Measurements from ENCODE around the gene CKAP2L.

CKAP2L gene

DNA sequence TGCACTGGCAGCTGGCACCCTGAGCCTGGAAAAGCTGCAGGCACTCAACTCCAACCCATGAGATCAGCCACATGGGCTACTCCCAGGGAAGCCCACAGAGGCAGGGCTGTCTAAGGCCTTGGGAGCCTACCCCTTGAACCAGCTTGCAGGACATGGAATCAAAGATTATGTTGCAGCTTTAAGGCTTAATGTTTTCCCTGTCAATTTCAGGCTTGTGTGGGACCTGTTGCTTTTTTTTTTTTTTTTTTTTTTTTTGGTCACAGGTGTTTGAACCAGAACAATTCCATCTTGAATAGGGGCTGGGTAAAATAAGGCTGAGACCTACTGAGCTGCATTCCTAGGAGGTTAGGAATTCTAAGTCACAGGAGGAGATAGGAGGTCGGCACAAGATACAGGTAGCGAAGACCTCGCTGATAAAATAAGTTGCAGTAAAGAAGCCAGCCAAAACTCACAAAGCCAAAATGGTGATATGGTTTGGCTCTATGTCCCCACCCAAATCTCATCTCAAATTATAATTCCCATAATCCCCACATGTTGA lies 27.4 kb upstream of the CKAP2L start:
- DNase-seq = no peak

DNA sequence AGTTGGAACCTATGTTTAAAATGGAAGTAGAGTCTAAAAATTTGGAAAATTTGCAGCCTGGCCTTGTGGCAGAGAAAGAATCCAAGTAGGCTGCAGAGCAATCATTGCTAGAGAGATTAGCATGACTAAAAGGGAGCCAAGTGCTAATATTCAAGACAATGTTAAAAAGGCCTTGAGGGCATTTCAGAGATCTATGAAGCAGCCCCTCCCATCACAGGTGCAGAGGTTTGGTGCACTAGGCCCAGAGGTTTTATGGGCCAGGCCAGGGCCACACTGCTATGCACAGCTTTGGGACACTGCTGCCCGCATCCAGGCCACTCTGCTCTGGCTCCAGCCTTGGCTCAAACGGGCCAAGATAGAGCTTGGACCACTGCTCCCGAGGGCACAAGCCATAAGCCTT lies 26.6 kb upstream of the CKAP2L start:
- no peak for DNase-seq

DNA sequence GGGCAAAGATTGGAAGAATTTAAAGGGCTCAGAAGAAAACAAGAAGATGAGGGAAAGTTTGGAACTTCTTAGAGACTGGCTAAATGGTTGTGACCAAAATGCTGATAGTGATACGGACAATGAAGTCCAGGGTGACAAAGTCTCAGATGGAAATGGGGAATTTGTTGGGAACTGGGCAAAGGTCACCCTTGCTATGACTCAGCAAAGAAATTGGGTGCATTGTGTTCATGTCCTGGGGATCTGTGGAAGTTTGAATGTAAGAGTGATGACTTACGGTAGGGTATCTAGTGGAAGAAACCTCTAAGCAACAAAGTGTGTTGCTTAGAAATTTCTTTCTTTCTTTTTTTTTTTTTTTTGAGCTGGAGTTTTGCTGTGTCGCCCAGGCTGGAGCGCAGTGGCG lies 25.9 kb upstream of the CKAP2L start:
- DNase-seq = no peak

DNA sequence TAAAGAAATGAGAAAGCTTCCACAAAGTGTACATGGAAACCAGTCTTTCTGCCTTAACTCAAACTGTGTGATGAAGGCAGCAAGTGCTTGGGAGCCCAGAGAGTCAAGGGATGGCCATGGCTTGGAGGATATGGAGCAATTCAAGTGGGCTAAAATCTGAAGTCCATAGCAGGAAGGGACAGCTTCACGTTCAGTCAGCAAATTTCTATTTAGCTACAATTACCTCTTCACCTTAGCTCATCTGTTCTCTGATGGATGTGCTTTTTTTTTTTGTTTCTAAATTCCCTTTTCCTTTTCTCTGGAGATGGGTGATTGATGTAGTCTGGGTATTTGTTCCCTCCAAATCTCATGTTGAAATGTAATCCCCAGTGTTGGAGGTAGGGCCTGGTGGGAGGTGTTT lies 24.8 kb upstream of the CKAP2L start:
- no peak for DNase-seq

DNA sequence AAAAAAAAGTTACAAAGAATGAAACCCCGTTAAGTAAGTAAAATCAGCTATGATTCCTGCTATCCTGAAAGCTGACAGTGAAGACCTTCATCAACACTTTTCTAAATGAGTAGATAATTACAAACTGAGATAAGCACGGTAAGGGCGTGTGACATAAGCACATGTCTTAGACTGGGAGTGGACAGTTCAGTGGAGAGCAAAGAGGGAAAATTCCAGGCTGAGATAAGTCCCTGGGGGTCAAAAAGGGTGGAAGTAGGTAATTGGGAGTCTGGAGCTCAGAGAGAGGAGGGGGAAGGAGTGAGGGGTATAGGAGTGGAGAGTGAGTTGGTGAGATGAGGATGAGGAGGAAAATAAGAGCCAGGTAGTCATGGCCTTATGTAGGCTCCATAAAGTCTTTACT lies 24.2 kb upstream of the CKAP2L start:
- no peak for DNase-seq

DNA sequence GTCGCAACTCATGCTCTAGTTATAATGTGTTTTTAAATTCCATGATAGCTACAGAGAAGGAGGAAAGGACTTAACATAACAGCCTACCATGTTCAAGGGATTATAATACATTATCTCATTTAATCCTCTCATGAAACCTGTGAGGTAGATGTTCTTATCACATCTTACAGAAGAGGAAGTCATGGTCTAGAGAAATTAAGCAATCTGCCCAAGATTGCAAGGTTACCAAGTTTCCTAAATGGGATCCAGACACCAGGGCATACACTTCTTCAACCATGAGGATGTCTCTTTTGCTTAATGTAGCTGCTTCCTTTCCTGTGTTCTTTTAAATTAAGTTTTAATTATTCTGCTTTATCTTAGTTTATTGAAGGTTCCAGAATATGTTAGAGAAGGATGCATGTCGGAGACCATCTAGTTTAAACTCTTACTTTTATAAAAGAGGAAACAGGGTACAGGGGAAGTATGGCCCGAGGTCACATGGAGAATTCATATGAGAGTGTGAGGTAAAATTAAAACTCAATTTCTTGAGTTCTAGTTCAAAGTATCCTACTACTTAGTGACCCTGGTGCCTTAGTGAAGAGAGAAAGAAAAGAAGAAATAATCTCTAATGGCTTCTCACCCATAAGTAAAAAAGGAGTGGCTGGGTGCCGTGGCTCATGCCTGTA lies 23.5 kb upstream of the CKAP2L start:
- DNase-seq = no peak

DNA sequence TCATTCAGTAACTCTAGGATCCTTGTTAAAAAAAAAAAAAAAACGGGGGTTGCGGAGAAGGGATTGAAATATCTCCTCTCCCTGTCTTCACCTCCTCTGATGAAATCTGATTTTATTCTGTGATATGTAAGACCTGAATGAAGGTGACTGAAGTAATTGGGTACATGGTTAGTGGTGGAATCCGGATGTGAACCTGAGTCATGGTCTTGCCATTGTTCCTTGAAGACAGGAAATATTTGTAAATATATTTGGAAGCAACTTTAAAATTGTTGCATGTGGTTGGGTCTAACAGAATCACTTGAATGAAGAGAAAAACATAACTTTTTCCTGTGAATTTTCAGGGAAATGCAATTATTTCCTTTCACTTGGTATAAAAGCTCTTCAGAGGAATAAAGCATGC lies 22.9 kb upstream of the CKAP2L start:
- DNase-seq = no peak

DNA sequence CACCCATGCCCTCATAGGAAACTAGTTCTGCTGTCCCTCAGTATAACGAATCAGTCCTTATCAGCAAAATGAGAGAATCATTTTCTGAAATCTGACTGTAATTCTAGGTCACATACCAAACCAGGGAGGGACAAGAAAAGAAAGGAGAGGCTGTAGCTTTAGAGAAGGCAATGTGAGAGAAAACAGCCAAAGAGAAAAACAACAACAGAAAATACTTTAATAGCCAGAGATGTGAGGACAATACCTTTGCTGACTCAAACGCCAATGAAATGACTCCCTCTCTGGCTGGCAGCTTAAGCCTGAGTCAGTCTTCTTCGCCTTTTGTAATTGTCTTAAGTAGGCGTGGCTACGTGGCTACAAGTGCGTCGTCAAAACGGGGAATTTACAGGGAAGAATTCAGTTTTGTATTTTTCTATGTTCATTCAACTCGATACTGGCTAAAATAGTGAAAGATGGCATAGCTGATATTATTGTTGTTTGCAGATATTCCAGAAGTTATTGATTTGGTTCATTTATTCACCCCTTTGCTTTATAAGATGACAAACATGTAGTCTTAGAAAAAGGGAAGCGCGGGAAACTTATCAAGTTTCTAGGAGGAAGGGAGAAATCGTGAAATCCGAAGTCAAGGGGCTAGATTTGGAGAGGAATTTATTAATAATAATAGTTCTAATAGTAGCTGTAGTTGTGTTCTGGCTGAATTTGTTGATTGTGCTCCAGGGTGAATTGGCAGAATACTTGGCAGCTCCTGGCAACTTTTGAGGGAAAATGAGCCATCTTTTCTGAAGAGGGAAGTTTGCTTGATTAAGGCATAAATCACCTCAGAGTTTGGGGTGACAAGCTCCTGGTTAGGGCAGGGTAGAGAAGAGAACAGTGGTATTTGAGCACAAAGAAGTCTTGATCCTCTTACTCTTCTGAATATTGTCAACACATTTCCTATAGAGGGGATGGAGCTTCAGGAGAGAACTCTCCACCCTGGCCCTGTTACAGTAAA lies 20.1 kb upstream of the CKAP2L start, which contains the start of gene IL1A:
TSS of gene IL1A (minus strand) at position 295 of the 991 bp plus-strand sequence. CDS start 723 bp downstream, outside the sequence.
- DNase-seq = no peak

DNA sequence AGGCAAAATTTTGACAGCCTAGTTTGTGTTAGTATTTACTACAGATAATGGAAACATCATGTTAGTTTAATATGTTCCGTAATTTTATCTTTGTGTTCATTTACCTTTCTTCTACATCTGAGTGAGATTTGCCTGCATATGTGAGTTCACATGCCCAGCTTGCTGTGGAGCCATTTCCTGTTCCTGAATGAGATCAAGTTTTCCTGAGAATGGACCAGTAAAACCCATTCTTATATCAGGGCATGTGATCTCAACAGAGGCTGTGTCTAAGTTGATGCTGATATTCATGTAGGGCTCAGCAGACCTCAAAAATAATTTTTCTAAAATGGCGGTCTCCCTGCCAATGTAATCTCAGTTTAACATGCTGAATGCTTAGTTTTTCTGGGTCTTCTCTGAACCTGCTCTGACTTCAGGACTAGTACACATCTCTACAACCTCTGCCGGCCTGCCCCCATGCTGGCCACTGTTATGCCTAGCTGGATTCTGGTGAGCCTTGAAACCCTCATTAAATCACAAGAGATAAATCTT lies 18.8 kb upstream of the CKAP2L start:
- DNase-seq = no peak

DNA sequence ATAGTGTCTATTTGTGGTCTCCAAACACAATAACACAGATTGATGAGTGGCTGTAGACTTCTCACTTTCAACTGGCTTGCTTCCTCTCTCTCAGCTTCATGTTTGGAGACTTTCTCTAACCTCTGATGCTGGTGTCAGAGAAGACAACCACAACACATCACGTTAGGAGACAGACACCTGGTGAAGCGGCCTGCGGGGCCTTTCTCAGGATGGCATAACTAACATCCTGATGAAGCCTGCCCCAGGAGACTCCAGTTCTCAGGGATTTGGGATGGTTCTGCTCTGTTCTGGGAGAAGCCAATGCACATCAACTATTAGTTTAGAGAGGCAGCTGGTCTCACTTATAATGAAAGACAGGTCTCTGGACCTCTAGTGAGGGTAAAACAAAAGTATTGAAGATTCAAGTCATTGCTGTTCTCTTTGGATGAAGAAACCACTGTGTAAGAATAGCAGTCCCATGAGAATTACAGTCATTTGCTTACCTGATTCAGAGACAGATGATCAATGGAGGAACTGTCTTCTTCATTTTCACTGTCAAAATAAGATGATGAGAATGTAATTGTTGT lies 17.9 kb upstream of the CKAP2L start:
- no peak for DNase-seq

DNA sequence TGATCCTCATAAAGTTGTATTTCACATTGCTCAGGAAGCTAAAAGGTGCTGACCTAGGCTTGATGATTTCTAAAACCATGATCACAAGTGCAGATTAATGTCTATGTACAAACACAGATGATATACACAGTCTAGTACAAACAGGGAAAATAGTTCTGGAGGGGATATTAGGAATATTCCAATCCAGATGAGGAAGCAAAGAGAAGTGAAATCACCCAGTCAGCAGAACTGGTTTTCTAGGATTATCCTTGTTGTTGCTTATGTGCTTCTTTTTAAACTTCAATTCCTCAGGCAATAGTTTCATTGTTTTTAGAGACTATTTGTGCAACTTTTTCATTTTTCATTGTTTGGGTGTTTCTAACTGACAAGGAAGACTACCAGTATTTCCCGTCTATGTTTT lies 15.2 kb upstream of the CKAP2L start:
- no peak for DNase-seq

DNA sequence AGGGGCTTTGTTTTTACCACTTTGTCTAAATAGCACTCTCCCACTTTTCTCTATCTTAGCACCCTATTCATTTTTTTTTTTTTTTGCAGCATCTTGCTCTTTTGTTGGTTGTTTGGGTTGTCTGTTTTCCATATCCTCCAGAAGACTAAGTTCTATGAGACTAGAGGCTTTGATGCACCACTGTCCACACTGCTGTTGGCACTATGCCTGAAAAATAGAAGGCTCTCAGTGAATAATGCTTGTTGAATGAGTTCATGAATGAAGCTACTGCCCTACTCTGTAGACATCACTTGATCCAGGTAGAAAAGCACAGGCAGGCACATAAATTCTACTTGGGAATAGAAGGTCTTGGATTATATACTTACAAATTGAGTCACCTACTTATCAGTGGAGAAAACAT lies 12.6 kb upstream of the CKAP2L start:
- DNase-seq = no peak

DNA sequence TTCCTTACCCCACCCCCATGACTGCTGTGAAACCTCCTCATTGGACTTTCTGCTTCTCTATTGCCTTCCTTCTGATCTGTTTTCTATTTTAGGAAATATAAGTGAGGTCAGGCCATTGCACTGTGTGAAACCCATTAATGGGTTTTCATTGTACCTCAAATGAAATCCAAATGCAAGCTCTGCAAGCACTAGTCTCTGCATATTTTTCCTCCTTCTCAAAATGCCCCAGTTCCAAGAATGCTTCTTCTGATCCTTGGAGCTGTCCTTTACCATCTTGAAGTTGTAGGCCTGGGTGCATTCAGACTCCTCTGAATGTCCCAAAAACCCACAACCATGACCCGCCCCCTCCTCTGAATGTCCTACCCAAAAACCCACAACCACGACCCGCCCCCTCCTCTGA lies 11.7 kb upstream of the CKAP2L start:
- DNase-seq = no peak

DNA sequence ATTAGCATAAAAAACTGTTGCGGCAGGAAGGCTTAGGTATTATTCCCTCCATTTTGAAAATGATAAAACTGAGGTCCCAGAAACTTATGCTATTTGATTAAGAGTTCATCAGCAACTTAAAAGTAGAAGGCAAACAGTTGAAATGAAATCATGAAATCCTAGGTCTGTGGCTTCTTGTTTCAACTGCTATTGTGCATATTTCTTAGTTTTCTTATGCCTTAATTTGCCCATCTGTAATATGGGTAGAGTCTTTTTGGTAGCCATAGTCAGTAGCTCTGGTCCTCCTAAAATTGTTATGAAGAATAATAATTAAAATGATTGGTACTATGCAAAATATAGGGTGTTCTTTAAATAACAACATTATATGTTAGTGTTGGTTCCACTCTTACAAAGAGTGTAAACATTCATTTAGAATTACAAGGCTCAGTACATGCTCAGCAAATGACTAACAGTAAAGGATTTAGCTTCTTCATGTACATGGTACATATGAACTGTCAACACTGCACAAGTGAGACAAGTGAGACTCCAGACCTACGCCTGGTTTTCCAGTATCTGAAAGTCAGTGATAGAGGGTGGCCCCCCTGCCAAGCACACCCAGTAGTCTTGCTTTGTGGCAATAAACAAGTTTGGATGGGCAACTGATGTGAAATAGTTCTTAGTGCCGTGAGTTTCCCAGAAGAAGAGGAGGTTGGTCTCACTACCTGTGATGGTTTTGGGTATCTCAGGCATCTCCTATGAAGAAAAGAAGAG lies 10.3 kb upstream of the CKAP2L start:
- no peak for DNase-seq

DNA sequence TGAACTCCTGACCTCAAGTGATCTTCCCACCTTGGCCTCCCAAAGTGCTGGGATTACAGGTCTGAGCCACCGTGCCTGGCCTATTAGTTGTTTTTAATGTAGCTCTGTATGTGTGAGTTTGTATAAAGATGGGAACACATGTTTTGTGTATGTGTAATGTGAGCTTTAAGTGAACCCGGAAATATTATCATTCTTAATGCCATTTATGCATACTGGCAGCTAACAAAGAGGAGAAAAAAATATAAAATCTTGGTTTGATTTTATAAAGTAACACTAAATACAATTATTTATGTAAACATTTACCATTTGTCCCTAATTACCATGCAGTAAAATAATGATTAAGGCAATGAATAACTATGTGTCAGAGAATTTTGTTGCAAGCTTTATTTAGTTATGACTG lies 9.1 kb upstream of the CKAP2L start:
- DNase-seq = no peak

DNA sequence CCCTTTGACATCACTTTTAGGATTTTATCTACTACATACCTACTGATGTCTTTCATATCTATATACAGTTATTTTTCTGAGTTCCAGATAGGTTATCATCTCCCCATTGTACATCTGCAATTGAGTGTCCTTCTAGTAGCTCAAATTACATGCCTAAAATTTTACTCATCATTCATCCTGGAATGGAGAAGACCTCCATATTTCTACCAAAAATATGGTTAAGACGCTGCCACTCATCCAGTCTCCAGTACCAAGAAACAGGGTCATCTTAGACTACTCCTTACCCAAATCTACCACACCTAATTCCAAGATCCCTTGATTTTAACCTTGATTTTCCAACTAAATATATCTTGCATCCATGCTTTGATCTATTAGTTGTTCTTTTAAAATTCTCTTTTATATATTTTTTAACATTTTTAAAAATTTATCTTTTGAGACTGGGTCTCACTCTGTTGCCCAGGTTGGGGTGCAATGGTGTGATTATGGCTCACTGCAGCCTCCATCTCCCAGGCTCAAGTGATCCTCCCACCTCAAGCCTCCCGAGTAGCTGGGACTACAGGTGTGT lies 8.6 kb upstream of the CKAP2L start:
- no peak for DNase-seq

DNA sequence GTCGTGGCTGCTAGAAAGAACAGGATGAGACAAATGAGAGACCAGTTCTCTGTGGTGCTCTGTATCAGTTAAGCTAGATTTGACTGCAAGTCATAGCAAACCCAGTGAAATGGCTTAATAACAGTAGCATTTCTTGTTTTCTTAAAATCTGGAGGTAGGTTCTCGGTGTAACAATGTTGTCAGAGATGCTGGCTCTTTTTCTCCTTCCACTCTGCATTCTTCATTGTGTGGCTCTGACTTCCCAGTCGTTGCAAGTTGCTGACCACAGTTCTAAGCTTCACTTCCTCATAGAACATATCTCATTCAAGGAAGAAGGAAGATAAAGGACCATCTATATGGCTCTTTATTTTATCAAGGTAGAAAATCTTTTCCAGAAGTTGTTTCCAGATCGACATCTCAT lies 7.9 kb upstream of the CKAP2L start:
- DNase-seq = no peak

DNA sequence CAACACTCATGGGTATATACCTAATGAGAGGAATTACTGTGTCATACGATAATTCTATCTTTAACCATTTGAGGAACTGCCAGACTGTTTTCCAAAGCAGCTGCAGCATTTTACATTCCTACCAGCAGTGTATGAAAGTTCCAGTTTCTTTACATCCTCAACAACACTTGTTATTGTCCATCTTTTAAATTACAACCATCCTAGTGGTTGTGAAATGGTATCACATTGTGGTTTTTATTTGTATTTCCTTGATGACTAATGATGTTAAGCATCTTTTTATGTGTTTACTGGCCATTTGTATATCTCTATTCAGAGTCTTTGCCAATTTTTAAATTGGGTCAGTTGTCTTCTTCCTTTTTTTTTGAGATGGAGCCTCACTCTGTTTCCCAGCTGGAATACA lies 4.0 kb upstream of the CKAP2L start:
- DNase-seq = no peak

DNA sequence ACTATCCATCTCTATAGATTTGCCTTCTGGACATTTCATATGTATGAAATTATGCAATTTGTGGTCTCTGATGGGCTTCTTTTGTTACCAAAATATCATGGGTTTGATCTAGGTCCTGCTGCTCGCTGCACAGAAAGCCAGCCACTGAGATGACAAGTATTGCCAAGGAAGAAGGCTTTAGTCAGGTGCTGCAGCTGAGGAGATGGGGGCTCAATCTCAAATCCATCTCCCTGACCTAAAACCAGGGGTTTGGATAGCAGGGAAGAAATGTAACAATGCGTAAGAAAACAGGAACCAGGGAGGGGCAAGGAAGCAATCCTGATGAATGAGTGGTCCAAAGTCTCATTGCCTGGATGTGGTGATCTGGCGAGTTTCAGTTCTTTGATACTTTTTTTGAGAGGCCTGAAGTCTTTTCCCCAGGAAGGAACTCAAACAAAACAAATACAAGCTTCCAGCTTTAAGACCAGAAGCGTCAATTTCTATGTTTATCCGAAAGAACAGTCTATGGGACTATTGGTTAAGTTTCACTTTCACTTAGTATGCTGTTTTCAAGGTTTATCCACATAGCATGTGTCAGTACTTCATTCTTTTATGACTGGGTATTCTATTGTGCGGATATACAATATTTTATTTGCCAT lies 3.4 kb upstream of the CKAP2L start:
- no peak for DNase-seq

DNA sequence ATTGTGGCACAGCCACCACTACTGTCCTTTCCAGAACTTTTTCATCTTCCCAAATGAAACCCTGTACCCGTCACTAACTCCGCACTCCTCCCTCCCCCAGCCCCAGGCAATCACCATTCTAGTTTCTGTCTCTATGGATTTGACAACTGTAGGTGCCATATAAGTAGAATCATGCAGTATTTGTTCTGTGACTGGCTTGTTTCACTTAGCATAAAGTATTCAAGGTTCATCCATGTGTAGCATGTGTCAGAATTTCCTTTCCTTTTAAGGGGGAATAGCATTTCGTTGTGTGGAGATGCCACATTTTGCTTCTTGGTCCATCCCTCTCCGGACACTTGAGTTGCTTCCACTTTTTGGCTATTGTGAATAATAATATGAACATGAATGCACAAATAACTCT lies 842 bp upstream of the CKAP2L start:
- DNase-seq = peak in 2 of 3 experiments; percentile 38 to 59

DNA sequence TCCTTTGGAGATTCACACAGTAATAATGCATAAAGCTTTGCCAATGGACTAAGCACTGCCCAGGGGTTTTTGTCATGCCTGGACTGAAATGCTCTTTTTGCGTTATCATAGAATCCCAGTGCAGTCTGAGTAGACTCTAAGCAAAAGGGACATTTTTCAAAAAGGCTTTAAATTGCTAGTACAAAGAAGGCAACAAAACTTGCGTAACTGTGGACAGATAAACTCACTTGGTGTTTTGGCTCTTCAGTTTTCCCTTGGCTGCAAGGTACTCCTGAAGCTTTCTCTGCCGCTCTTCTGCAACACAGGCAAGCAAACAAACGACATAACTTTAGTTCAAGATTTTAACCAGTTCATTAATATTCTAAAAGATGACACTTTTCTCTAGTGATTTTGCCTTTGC lies 2.1 kb downstream of the CKAP2L start:
- DNase-seq = no peak

DNA sequence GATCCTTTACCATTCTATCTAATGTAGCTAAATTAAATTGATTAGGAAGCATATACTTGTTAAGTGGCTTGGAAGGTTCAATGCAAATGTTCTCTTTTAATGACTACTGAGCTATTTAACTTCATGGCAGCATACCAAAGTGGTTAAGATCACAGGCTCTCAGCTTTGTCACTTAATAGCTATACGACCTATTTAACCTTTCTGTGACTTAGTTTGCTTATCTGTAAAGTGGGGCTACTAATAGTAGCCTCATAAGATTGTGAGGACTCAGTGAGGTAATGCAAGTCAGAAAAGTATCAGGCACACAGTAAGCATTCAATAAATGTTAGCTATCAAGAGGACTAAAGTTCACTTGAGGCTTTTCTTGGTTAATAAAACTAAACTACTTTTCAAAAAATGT lies 4.3 kb downstream of the CKAP2L start:
- DNase-seq = no peak
